Measurements from ENCODE around the gene UBXN10. TPM values are rescaled to one million over a fixed set of nuclear protein-coding genes. Genes with fewer than 3 reads are reported as not detected.

Gene UBXN10
- total RNA-seq, 1 donor, result not detected

GRCh38 chr1:20147846-20148570 is 37.9 kb upstream of the UBXN10 start:
- H3K4me3 ChIP-seq (ENCODE audit: low read depth, low read length), result no peak overlapping the region
- TF ChIP-seq CTCF (IDR thresholded peaks at IDR 0.05; ENCODE audit: insufficient read depth, low read depth, low read length), result no peak
- DNase-seq (ENCODE audit: low read depth), result no peak

GRCh38 chr1:20148571-20149500 is 37.1 kb upstream of the UBXN10 start:
- no peak for TF ChIP-seq CTCF (IDR thresholded peaks at IDR 0.05; ENCODE audit: insufficient read depth, low read depth, low read length)
- DNase-seq (ENCODE audit: low read depth), result no peak
- no peak overlapping the region for H3K4me3 ChIP-seq (ENCODE audit: low read depth, low read length)

GRCh38 chr1:20149601-20150325 is 36.1 kb upstream of the UBXN10 start:
- H3K4me3 ChIP-seq (ENCODE audit: low read depth, low read length), result no peak overlapping the region
- no peak for TF ChIP-seq CTCF (IDR thresholded peaks at IDR 0.05; ENCODE audit: insufficient read depth, low read depth, low read length)
- no peak for DNase-seq (ENCODE audit: low read depth)

- TF ChIP-seq CTCF (IDR thresholded peaks at IDR 0.05; ENCODE audit: insufficient read depth, low read depth, low read length), result no peak
- no peak overlapping the region for H3K4me3 ChIP-seq (ENCODE audit: low read depth, low read length)
- DNase-seq (ENCODE audit: low read depth), result no peak
These were observed 35.6 kb upstream of the UBXN10 start for GRCh38 chr1:20150326-20150705.

- no peak for TF ChIP-seq CTCF (IDR thresholded peaks at IDR 0.05; ENCODE audit: insufficient read depth, low read depth, low read length)
- H3K4me3 ChIP-seq (ENCODE audit: low read depth, low read length), result no peak overlapping the region
- DNase-seq (ENCODE audit: low read depth), result no peak
These were observed 34.9 kb upstream of the UBXN10 start for GRCh38 chr1:20150969-20151368.

GRCh38 chr1:20151906-20152598 is 33.8 kb upstream of the UBXN10 start:
- DNase-seq (ENCODE audit: low read depth), result peak; percentile 60
- peak; percentile 70 for TF ChIP-seq CTCF (IDR thresholded peaks at IDR 0.05; ENCODE audit: insufficient read depth, low read depth, low read length)
- H3K4me3 ChIP-seq (ENCODE audit: low read depth, low read length), result peak overlapping the region; percentile 58

Measured in fibroblast of villous mesenchyme (primary cell).